GM12892 (cell line): ENCODE results near the gene DEPP1.

ENCODE experiments used
- DNase-seq: peaks from one replicate; pipeline ENCODE4 v3.0.0; 2011; ENCODE audit not compliant: insufficient read length
- FAIRE-seq: peaks from 2 replicates; lab custom pipeline; 2011; peaks lifted over from hg19 to GRCh38; lab: Jason Lieb, UNC
- POLR2A ChIP-seq: IDR thresholded peaks from 2 replicates; pipeline ENCODE4 v1.6.1; 2011; ENCODE audit warnings: low read depth, low read length, control low read depth
- POLR2AphosphoS5 ChIP-seq: IDR thresholded peaks from 2 replicates; pipeline ENCODE4 v1.6.1; 2011; ENCODE audit warnings: low read depth, low read length, control low read depth
- TAF1 ChIP-seq: IDR thresholded peaks from 2 replicates; pipeline ENCODE4 v1.6.1; 2011; ENCODE audit warnings: low read depth, mild to moderate bottlenecking, control low read depth, low read length, borderline replicate concordance

The DEPP1 gene

DNA sequence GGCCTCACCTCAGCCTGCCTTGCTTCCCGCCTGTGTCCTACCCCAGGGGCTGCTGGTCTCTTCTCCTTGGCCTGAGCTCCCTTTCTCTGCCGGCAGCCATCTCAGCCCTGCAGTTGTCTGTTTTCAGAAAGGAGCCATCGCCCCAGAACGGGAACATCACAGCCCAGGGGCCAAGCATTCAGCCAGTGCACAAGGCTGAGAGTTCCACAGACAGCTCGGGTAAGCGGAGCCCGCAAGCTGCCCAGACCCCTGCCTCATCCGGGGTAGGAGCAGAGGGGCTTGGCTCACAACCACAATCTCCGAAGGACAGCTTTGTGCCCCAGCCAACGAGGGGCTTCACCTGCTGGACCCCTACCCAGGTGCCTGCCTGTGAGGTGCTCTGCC lies 5.3 kb upstream of the DEPP1 start:
- no peak for TF ChIP-seq POLR2A
- TF ChIP-seq POLR2AphosphoS5, result no peak
- no peak for TF ChIP-seq TAF1
- DNase-seq, result no peak

DNA sequence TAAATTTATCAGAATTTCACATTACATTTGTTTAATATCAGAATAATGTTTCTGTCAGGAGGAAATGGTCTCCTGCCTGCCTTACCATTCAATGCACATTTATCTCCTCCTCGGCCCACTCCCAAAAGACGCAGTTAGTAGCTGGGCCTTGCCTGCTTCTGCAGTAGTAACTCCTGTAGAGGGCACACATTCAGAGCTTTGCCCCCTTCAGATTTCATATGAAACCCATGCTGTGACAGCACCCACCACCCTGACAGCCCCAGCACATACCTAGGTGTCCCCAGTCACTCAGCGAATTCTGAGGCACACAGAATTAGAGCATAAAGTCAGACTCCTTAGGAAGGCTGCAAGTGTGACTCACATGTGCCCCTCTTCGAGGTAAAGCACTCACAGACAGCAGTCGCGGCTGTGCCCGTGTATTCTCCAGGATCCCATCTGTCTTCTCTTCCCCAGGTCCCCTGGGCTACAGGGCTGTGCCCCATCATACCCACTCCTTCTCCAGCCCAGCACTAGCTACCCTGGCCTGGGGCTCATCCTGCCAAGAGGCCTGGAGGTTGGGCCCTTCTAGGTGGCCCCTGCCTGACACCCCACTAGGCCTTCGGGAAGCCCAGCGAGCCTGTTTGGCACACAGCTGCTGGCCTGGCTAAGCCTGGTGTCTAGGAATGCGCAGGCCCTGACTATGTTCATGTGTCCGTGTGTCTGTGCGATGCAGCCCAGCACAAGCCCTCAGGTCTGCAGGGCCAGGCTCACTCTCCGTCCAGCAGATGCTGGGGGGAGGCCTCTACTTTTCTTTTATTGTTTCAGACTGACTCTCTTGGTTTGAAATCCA lies 4.7 kb upstream of the DEPP1 start:
- DNase-seq (no peak), FAIRE-seq (no peak)
- TF ChIP-seq POLR2A (no peak), TAF1 (no peak), POLR2AphosphoS5 (no peak)

More for the DNA sequence above, 5.3 kb upstream of the DEPP1 start:
- FAIRE-seq, result no peak

DNA sequence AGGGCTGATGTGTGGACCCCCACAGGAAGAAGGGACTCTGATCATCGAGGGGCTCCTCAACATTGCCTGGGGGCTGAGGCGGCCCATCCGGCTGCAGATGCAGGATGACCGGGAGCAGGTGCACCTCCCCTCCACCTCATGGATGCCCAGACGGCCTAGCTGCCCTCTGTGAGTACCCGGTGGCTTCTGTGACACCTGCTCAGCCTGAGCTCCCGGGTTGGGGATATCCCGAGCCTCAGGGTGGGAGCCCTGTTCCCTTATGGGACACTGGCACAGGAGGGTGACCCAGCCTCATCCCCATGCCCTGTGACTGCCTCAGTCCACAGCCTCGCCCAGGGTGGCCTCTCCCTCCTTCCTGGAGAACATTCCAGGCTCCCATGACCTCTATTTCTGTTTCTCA lies 3.9 kb upstream of the DEPP1 start:
- DNase-seq (no peak), FAIRE-seq (no peak)
- TF ChIP-seq POLR2AphosphoS5, result no peak
- TF ChIP-seq TAF1, result no peak
- no peak for TF ChIP-seq POLR2A

DNA sequence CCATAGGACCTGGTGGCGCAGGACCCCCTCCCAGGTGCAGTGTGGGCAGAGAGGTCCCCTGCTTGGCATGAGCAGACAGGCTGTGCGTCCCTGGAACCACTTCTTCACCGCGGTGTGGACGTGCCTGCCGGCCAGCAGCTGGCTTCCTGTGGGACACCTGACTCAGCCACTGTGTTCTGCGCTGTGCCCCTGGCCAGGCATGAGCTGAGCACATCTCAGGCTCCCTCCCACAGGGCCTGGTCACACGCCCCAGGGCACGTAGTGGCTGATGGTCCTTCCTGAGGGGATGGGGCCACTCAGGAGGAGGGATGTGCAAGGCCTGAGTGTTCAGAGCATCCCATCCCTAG lies 3.5 kb upstream of the DEPP1 start:
- no peak for DNase-seq
- FAIRE-seq, result no peak

DNA sequence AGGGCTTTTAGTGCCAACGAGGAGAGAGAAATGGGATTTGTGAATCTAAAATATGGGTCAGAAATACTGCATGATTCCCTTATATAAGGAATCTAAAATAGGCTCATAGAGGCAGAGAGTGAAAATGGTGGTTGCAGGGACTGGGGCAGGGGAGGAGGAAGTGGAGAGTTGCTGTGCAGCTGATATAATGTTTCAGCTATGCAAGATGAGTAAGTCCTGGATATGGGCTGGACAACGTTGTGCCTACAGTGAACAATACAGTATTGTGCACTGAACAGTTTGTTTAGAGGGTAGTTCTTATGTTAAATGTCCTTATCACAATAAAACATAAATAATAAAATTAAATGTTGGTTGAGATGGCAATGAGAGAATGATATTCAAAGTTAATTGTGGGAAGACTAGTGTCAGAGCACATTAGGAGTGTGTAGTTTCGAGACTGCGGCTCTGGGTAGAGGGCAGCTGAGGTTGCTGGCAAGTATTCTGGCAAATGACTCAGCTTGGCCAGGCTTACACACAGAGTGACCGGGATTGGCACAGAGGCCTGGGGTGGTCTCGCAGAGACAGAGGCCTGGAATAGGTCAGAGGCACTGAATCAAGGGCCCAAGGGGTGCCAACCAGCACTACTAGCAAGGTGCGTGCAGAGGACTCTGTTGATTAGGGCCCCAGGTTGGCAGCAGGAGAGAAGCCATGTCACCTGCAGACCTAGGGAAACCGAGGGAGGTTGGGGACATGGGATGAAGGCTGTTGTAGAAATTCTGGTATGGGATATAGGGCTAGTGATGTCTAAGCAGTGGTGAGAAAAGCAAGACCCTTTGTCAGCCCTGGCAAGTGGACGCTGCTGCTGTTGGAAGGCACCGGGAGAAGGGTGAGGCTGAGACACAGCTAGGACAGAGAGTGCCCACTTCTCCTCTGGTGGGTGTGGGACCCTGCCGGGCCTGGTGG lies 2.8 kb upstream of the DEPP1 start:
- TF ChIP-seq POLR2AphosphoS5 (no peak), POLR2A (no peak), TAF1 (no peak)
- FAIRE-seq, result peak; percentile 76
- no peak for DNase-seq

More for the DNA sequence above, 3.5 kb upstream of the DEPP1 start:
- TF ChIP-seq POLR2A, result no peak
- TF ChIP-seq POLR2AphosphoS5, result no peak
- no peak for TF ChIP-seq TAF1

DNA sequence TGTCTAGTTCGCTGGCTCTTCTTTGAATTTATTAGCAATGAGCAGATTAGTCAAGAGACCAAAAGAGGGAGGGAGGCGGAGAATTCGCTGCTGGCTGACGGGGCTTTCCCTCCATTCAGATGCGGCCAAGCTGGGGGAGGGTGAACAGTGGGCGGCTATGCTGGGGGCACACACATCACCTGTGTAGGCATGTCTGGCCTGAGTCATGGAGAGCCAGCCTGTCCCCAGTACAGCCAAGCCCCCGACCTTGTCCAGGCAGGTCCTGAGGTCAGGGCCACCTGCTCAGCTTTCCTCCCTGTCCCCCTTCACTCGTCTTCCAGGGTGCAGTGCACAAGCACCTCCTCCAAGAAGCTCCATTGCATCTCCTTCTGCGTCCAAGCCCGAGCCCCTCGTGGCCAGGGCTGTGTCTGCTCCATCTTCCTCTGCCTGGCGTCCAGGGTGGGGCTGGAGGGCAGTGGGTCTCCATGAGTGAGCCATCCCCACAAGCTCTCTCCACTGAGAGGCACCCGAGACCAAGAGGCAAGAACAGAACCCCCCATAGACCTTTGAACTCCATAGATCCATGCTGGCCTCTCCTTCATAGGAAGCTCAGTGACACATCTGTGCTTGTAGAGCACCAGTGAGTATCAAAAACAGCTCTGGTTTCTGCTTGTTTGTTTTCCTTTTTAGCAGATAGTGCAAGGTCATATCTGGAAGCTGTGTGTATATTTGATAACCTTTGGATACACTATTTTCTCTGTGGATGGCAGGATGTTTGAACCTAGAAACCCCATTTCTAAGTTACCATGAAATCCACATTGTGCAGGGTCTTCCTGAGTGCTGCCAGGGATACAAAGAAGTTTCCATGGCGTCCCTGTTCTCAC lies 1.9 kb upstream of the DEPP1 start:
- no peak; the same call in 1 of the 2 replicates for TF ChIP-seq POLR2AphosphoS5
- no peak for TF ChIP-seq POLR2A
- no peak for TF ChIP-seq TAF1
- peak; percentile 80 for FAIRE-seq
- no peak for DNase-seq

DNA sequence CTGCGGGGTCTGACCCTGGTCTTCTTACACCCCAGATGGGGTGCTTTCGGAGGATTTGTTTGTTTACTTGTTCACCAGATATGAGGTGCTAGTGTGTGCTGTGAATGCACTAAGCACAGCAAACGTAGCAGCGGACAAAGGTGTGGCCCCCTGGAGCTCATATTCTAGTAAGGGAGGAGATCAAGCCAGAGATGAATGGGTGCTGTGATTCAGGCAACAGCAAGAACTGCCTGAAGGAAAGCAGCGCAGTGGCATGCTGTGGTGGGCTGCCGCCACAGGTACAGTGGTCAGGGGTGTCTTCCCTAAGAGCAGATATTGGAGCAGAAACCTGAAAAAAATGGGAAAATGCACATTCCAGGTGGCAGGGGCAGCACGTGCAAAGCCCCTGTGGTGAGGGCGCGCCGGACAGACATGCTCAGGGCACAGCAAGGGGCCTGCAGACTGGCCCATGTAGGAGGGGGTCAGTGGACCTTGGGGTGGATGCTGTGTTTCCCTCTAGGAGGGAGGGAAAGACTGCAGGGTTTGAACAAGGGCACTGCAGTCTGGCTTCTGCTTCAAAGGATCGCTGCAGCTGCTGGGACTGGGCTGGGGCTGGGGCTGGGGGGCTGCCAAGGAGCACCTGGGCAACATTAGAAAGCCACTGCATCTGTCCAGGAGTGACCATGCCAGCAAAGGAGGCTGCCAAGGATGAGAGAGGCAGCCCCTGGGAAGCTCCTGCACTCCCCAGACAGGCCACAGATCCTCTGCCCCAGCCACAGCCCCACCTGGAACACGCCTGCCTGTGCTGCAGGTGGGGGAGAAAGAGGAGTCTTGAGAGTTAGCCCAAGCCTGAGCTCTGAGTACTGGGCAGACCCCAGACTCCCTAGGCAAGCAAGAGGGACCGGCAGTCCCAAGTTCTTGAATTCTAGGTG lies 927 bp upstream of the DEPP1 start:
- no peak for TF ChIP-seq TAF1
- TF ChIP-seq POLR2A, result no peak
- no peak for TF ChIP-seq POLR2AphosphoS5
- FAIRE-seq (peak; percentile 33), DNase-seq (no peak)

DNA sequence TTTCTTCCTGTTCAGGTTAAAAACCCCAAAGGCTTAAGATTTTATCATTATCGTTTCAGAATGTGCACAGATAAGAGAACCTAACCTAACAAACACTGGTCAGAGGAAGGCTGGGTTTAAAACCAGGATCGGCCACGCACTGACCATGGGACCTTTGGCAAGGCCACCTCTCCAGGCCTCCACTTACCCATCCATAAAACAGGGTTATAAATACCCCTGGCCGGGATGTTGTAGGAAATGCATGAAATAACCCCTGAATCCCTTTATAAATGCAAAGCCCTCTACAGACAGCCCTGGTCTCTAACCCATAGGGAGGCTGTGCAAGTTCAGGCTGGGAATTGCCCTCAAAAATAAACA lies 418 bp downstream of the DEPP1 start:
- TF ChIP-seq POLR2AphosphoS5 (no peak), TAF1 (no peak), POLR2A (no peak)
- no peak for FAIRE-seq
- no peak for DNase-seq

DNA sequence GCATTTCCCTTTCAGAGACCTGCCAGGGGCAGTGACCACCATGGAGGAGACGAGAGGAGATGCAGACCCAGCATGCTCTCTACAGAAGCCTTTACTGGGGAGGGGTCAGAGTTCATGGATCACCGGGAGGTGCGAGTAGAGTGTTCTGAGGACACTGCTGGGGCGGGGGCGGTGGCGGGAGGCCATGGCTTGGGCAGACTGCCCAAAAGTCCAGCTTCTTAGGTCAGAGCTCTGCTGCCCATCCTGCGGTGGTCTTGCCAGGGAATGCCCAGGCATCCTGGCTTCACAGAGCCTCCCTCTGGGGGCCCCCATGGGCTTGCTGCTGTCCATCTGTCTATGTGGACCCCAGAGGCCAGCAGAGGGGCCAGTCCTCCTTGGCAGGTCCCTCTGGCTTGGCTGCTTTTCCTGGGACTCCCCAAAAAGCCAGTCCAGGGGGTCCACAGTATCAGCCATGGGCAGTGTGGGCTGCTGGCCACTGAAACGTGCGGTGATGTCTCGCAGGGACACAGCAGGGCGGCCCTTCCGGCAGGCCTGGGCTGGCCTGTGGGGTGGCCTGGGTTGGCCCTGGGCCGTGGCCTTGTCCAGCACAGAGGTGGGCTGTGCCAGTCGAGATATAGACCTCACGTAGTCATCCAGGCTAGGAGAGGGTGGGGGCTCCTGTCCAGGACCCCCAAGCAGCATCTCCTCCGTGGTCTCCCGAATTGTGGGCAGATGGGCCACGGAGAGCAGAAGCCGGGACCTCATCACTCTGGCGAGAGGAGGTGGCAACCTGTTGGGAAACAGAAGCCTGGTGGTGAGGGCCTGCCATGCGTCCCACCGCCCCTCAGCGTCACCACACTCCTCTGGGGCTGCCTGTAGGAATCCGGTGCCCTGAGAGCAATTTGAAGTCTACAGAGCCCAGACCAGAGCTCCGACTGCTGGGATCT lies 1.1 kb downstream of the DEPP1 start:
- TF ChIP-seq TAF1, result no peak
- DNase-seq (no peak), FAIRE-seq (no peak)
